GM19351 (cell line): Measurements from ENCODE around the gene CEACAM3.

Experiments used
- ATAC-seq: cut with Tn5 transposase; IDR thresholded peaks from one replicate; pipeline ENCODE4 v1.9.1; 2021; ENCODE audit warnings: mild to moderate bottlenecking, moderate library complexity; ENCODE audit not compliant: unreplicated experiment

The CEACAM3 gene

DNA sequence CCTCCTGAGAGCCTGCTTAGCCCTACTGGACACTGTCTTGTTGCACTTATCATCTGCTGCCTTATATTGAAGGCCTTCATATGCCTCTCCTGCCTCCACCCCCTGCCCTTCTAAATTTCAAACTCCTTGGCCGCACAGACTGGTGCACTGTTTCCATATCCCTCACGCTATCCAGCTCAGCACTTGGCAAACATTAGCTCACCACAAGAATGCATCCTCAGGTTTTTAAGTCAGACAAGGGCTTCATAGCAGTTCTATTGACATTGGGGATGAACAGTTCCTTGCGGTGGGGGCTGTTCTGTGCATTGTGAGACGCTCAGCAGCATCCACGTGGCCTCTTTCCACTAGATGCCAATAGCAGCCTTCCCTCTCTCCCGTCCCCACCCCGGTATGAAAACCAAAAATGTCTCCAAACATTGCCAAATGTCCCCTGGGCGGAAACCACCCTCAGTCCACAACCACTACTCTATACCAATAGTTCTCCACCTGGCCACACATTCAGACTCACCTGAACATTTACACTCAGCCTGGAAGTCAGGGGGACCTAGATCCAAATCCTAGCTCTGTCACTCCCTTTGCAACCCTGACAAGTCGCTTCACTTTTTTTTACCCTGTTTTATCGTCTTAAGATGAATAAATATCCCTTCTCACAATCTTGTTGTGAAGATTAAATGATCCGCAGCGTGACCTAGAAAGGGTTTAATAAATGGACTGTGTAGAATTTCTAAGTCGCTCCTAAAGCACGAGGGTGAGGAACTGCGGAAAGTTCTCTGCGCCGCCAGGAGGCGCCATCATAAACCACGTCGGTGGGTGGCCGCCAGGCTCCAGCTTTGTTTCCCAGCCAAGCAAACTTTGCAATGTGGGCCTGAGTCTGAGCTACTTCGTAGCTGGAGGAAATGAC, 3.6 kb upstream of the CEACAM3 start:
- ATAC-seq: no peak

DNA sequence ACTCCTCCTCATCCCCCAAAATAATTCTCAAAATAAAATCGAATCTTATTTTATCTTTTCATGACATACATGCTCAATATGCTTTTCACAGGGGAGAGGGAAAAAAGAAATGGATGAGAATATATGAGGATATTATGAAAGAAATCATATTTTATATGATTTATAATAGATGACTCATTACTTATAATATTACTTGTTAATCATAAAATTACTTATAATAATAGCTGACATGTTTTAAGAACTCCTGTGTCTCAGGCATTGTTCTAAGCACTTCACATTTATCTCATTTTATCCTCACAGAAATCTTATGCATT, 3.0 kb upstream of the CEACAM3 start:
- no peak for ATAC-seq

DNA sequence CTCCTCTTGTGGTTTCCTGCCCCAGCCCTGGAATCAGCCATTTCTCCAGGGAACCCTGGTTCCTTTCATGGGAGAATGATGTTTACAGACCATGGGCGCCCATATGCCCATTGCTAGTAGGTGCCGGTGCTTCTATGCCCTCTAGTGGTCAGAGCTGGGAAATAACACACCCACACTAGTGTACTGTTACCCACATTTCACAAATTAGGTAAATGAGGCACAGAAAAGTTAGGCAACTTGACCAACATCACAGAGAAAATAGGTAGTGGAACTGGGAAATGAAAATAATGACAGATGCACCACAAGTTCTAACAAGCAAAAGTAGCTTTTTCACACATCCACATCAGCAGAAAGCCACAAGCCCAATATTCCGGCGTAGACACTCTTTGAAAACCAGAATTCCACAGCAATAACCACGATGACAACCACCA, 1.3 kb upstream of the CEACAM3 start:
- no peak for ATAC-seq

DNA sequence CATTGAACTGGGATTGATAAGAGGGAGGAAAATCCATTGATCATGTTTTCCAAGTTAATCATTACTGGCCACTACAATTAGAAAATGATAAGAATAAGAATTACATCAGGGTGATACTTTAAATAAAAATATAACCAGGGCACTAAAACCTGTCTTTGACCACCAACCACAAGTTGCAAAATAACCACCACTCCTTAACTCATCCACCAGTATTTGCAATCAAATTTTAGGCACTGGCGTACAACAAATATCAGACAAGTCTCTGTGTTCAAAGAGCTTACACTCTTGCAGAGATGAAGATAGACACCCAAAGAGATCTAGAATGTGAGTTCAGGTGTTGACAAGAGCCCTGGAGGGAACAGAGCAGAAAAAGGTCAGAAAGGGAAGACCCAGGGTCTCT, 514 bp downstream of the CEACAM3 start:
- ATAC-seq: no peak

DNA sequence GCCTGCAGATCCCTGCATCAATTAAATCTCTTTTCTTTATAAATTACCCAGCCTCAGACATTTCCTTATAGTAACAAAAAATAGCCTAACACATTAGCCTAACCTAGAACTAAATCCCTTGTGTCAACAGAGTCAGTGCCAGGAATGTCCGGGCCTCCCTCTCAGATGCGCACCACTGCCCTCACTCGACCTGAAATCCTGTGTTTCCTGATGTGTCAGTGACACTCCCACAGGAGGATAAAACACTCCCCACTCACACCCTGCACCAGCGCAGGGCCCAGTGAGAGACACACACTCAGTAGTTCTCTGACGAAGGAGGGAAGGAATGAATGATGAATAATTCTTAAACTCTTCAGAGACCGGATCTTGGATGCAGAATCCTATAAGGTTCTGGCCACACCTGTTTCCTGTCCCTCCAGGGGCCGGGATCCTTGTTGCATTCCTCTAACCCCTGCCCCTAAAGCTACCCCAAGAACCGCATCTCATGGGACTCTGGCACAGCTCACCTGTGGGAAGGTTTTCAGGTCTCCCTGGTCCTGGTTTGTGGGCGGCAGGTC, 3.1 kb downstream of the CEACAM3 start:
- no peak for ATAC-seq

DNA sequence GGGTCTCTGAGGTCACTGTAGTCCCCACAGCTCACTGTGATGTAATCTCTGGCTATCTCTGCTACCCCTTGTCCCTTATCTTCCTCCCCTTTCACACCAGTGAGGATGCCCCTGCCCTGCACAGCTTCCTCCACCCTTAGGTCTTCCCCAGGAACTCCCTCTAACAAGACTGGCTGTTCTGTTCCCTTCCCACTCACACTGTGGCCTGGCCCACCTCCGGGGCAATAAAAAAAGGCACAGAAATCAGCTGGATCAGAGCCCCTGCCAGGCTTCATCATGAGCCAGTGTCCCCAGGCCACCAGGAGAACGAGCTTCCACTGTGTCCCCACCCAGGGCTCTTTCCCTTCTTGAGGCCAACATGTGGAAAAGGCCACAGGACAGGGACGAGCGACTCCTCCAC, 4.6 kb downstream of the CEACAM3 start:
- no peak for ATAC-seq

DNA sequence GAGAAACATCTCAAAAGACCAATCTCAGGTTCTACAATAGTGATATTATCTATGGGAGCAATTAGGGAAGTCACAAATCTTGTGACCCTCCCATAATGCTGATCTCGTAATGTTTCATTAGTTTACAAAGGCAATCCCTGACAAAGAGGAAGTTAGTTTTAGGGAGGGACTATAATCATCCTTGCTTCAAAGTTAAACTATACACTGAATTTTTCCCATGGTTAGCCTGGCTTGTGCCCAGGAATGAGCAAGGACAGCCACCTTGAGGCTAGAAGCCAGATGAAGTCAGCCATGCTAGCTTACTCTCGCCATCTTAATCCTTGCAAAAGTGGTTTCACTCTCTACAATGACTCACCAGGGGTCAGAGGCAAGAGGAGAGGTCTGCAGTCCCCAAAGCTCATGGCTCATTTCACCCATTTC, 5.4 kb downstream of the CEACAM3 start:
- ATAC-seq: no peak

DNA sequence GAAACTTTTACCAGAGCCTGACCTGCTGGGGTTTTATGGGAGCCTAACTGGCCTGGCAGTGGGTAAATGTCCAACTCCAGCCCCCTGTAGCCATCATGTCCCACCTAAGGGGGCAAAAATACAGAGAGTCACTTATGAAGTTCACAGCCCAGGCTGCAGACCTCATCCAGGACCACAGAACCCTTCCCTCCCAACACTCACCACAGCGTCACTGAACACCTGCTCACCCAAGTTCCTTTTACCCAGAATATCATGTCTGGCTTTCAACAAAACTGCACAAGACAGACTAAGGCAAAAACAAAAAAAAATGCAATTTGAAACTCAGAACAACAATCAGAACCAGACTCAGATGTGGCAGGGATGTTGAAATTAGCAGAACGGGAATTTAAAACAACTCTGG, 6.4 kb downstream of the CEACAM3 start:
- no peak for ATAC-seq

DNA sequence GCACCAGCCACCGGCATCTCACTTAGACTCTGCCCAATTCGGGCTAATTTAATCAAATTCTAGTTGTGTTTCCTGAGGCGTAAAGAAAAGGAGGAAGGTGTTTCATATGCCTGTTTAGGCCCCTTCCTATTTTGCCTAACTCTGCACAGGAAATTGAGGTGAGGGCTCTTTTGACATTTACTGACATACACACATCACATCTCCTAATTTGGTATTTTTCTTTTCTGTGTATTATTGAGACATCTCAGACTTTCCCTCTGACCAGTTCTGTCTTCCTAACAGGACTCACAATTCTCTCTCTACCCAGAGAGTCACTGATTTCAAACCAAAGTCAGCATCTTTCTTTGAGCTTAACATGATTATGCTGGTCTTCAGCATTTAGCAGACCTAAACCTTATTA, 7.9 kb downstream of the CEACAM3 start:
- no peak for ATAC-seq

DNA sequence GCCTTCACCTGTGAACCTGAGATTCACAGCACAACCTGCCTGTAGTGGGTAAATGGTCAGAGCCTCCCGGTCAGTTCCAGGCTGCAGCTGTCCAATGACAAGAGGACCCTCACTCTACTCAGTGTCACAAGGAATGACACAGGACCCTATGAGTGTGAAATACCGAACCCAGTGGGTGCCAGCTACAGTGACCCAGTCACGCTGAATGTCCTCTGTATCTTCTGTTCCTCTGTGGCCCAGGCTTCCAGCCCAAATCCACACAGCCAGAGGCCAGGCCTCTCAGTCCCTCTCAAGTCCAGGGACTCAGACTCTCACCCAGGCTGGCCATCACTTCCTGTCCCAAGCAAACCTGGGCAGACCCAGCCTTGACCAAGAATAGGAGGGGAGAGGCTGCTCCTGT, 10.8 kb downstream of the CEACAM3 start:
- no peak for ATAC-seq

DNA sequence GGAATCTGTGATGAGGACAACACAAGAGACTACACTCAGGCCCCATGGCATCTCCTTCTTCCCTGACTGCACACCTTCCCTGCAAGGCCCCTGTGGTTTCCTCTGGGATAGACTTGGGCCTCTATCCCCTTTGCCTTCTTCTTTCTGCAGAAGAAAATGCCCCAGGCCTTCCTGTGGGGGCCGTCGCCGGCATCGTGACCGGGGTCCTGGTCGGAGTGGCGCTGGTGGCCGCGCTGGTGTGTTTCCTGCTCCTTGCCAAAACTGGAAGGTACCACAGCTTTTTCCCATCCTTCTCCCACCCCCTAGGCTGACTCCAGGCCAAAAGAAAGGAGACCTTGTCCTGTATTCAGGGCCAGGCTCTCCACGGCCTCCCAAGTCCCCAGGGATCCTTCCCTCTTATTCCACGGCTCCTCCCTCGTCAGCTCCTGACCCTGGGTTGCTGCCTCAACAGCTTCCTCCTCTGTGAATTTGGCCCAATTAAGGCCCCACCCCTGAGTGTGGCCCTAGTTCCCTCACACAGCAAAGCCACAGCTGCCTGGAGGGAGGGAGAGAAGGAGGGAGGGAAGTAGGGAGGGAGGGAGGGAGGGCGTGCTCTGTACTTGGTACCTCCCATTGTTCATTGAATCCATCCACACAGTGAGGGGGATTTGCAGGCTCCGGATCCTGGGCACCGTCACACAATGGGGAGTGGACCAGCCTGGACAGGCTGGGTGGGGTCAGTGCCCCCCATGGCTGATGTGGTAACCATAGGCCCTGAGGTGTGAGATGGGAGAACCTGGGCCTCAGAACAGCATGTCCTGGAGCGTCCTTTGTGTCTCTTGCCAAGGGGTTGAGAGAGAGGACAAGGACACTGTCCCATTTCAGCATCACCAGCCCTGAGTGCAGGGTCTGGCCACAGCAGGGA, 12.5 kb downstream of the CEACAM3 start:
- ATAC-seq: no peak

DNA sequence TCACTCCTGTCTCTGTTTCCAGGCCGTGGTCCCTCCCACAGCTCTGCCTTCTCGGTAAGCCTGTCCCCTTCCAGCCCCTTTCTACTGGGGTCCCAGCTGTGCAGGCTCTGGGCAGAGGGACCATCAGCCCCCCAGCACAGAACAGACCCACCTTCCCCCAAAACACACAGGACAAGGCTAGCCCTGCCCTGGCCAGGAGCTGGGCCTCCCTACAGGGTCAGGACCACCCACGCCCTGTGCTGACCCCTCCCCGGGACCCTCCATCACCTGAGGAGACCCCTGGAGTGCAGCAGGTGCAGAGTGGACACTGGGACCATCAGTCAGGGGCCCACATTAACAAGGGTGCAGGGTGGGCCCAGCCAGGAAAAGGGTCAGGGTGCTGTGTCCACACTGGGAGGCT, 13.9 kb downstream of the CEACAM3 start:
- ATAC-seq: no peak

DNA sequence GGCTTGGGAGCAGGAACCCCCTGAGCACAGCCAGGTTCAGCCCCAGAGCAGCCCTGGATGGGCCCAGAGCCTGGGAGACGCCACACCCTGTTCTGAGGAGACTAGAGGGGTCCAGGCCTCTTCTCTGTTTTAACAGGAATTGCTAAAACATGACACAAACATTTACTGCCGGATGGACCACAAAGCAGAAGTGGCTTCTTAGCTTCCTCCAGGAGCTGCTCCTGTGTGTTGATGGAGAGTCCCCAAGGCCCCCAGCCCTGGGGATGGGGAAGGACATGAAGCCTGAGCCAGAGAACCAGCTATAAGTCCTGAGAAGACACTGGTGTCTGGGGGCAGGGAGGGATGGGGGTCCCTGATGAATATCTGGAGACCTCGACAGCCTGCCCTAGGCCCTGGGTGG, 14.6 kb downstream of the CEACAM3 start:
- ATAC-seq: no peak

DNA sequence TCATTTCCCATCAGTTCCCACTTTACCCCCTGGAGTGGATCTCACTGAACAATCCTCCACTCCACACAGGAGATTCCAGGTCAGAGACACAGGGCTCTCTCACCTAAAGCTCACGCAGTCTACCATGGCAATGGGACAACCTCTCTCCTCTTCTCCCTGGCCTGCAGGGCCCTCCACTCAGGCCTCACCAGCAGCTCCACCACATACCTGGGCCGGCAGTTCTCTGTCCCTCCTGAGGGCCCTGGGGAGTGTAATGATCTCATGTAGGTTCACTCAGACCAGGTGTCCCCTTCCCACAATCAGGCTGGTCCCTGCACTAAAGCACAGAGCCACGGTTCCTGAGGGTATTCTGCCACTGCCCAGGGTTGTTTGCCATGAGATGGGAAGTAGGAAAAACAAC, 15.6 kb downstream of the CEACAM3 start:
- ATAC-seq: no peak

DNA sequence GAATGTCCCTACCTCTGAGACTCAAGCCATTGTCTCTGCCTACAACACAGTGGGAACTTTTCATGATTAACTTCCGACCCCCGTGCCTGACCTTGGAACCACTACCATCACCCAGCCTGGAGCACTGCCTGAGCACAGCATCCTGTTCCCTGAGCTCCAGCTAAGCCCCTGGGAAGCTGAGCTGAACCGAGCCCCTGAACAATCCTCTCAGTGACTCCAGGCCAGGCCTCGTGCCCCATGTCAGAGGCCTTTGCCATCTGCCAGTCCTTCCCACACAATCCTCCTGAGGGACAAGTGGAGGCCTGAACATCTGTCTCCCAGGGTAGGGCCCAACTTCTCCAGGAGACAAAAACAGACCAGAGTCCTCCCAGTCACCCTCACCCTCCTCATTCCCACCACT, 17.5 kb downstream of the CEACAM3 start:
- no peak for ATAC-seq

DNA sequence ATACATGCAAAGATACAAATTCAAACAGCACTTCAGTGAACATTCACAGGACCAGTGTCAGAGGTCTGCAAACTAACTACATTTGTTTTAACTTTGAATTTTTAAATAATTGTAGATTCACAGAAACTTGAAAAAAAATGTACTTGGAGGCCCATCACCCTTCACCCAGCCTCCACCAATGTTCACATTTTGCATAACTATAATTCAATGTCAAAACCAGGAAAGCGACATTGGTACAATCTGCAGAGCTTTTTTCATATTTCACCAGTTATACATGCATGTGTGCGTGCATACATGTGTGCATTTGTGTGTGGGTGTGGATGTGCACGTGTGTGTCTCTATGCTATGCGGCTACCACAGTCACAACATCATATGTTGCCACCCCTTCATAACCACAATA, 18.9 kb downstream of the CEACAM3 start:
- no peak for ATAC-seq

DNA sequence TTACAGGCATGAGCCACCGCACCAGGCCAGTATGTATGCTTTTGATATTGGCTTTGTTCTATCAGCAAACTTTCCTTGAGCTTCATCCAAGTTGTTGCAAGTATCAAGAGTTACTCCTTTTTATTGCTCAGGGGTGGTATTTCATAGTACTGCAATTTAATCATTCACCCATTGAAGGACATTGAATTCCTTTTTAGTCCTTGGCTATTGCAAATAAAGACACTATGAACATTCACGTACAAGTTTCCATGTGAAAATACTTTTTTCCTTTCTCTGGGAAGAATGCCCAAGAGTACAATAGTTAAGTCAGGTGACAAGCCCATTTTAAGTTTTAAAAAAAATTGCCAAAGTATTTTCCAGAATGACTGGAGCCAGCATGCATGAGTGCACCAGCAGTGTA, 20.4 kb downstream of the CEACAM3 start:
- ATAC-seq: no peak

DNA sequence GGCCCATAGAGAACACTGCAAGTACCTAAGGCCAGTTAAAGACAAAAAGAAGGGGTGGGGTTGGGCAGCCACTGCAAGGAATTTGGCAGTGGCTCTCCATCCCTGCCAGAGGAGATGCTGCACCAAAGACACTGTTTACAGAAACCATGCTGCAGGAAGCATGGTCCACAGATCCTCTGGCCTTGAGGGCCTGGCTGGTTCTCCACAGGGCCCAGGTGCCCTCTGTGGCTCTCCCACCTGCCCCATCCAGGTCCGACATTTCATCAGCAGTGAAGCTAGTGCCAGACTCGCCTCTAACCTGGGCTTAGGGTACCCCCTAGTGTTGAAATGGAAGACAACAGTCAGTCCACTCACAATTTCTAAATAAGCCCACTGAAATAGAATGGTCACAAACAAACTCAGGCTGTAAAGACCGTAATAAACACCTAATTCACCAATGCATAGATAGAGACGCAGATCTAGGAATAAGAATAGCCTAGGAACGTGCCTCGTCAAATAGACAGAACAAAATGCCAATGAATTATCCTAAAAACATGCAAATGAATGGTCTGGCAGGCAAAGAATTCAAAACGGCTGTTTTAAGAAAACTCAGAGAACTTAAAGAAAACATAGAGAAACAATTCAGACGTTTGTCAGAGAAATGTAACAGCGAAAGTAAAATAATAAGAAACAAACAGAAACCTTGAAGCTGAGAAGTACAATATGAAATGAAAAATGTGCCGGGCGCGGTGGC, 24.8 kb downstream of the CEACAM3 start:
- no peak for ATAC-seq

DNA sequence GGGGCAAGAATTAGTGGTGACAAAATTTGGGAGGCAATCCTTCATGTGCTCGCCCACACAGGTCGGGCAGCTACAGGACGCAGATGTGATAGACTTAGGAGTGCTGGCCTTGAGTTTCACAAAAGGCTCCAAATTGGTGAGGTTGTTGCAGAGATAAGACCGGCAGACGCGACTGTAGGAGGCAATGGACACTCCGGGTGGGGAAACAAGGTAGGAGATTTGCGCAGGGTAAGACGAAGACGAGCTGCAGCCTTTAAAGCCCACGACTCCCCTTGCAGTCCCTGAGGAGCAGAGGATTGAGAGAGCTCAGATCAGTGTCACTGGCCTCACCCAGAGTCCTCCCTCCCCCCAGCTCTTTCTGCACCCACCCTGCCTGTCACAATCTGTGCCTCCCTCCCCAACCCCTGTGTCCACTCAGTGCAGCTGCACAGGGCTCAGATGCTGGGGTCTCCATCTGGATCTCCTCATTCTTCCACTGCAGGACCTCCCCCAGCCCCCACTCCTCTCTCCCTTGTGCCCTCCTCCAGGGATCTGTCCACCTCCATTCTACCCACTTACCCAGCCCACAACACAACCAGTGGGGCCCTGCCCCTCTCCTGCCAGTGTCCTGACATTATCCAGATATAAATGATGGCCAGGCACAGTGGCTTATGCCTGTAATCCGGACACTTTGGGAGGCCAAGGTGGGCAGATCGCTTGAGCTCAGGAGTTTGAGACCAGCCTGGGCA, 41.8 kb downstream of the CEACAM3 start:
- ATAC-seq: no peak

DNA sequence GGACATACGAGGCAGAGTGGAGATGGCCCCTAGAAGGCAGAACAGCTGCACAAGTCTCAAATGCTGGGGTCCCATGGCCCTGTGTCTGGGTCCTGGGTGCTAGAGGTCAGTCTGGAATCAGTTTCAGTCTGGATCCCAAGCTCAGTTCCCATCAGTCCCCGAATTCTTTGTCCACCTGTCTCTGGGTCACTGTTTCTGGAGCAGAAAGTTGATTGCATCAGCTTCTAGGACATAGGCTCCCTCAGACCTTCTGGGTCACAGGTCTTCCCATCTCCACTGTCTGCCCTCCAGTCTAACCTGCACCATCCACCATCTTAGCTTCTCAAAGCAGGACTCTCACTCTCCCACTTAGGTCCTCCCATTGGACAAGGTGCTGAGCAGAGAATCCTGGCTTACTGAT, 42.8 kb downstream of the CEACAM3 start:
- no peak for ATAC-seq
